HG03103 (cell line): ENCODE data around the gene KCTD7.
"Not testable (repeated sequence)": the region's sequence is repeated elsewhere in the genome, so short reads cannot be mapped to it uniquely, and the experiment has no call there.

Experiments used
- ATAC-seq: cut with Tn5 transposase; IDR thresholded peaks from one replicate; pipeline ENCODE4 v1.9.1; 2021; ENCODE audit warnings: low read depth; ENCODE audit not compliant: unreplicated experiment

The KCTD7 gene

DNA sequence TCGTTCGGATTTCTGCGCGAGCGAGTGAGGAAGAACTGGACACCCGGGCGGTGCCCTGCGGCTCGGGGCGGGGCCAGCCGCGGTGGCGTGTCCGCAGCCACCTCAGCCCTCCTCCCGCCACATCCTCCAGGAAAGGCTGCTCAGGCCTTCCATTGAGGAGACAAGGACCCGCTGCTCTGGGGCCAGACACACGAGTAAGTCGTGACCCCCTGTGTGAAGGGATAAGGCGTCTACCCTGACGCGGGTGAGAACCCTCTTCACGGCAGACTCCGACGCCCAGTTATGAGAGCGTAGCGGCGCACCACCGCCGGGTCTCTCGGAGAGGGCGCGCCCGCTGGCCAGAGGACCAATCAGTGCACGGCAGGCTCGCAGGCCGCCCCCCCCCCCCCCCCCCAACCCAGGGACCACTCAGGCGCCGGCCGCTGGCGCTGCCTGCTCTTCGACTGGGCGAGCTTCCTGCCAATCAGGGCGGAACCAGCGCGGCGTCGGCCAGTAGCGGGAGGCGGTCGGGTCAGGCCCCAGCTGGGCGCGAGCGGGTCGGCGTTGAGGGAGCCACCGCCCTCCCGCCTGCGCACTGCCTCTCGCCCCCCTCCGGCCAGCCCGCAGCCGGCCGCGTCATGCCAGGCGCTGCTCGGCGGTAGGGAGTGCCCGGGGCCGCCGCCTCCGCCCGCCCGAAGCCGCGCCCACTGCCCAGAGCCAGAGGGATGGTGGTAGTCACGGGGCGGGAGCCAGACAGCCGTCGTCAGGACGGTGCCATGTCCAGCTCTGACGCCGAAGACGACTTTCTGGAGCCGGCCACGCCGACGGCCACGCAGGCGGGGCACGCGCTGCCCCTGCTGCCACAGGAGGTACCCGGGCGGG, at the start of gene KCTD7:
Gene KCTD7, plus strand, starts transcription at position 521 of the 861 bp plus-strand sequence. Its CDS starts 184 bp downstream, at position 705.
- ATAC-seq = peak; percentile 90

DNA sequence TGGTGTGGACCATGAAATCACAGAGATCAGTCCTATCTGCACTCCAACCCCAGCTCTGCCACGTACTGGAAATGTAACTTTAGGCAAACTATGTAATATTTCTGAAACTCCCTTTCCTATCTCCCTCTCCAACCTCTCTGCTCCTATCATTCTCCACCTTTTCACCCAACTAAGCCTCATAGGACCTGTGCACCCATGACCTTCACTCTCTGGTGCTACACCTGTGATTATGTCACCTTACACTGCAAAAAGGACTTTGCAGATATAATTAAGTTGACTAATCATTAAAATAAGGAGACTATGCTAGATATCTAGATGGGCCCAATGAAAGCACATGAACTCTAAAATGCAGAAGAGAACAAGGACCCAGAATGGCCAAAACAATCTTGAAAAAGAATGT, 48.3 kb upstream of the KCTD7 start:
- not testable (repeated sequence) for ATAC-seq

DNA sequence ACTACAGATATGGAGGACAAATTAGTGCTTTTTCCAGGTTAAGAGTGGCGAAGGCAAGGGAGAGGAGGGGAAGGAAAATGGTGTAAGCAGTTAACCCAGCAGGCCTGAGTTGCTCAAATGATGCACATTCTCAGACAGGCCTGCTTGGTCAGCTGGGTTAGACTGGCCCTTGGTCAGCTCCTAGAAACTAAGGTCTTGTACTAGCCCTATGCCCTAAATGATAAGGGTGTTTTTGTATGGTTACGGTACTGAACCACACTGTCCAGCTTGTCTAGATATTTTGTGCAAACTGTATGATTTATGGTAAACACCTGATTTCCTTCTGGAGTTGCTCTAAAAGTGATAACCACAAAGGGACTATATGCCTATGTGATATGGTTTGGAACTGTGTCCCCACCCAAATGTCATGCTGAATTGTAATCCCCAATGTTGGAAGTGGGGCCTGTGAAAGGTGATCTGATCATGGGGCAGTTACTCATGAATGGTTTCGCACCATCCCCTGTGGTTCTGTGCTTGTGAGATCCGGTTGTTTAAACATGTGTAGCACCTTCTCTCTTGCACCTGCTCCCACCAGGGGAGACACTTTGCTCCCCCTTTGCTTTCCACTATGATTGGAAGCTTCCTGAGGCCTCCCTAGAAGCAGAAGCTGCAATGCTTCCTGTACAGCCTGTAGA, 45.7 kb upstream of the KCTD7 start:
- not testable (repeated sequence) for ATAC-seq

DNA sequence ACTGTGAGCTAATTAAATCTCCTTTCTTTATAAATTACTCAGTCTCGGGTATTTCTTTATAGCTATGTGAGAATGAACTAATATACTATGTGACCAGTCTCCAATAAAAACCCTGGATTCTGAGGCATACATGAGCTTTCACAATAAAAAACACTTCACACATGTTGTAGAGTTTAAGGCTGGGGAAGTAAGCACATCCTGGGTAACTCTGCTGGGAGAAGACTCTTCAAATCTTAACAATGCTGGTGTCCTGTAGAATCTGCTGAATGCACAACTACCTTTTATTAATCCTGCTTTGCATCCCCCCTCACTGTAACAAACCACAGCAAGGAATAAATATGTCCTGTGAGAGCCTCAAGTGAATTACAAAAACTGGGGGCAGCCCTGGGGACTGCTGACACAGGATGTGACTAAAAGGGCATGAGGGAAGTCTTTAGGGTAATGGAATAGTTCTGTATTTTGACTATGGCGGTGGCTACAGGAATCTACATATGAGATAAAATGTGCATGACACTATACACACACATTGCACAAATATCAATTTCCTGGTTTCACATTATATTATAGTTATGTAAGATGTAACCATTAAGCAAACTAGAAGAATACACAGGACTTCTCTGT, 45.1 kb upstream of the KCTD7 start:
- no peak for ATAC-seq

DNA sequence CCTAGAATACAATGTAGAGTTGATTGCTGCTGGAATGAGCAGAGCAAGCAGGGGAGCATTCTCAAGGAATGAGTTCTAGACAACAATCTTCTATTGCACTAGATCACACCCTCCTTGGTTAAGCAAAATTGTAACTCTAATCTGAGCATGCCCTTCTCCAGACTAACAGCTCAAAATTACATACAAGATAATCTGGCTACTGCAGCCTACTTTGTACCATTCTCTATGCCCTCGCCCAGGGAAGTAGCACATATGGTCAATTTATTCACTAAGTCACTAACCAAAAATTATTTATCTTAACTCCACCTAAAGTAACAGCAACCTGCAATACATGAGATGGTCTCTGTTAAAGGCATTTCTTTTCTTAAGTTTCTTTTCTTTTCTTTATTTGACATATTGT, 42.5 kb upstream of the KCTD7 start:
- no peak for ATAC-seq

DNA sequence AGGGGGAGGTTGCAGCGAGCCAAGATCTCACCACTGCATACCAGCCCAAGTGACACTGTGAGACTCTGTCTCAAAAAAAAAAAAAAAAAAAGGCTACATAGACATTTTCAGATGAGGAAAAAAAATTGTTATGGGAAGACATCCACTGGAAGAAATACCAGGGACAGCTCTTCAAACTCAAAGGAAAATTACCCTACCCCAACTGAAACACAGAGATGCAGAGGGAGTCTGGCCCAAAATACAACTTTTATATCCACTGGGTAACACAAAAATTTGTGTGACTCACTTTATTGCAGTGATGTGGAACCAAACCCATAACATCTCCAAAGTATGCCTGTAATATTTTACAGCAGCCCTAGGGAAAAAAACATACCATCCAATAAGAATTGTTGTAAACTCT, 40.5 kb upstream of the KCTD7 start:
- not testable (repeated sequence) for ATAC-seq

DNA sequence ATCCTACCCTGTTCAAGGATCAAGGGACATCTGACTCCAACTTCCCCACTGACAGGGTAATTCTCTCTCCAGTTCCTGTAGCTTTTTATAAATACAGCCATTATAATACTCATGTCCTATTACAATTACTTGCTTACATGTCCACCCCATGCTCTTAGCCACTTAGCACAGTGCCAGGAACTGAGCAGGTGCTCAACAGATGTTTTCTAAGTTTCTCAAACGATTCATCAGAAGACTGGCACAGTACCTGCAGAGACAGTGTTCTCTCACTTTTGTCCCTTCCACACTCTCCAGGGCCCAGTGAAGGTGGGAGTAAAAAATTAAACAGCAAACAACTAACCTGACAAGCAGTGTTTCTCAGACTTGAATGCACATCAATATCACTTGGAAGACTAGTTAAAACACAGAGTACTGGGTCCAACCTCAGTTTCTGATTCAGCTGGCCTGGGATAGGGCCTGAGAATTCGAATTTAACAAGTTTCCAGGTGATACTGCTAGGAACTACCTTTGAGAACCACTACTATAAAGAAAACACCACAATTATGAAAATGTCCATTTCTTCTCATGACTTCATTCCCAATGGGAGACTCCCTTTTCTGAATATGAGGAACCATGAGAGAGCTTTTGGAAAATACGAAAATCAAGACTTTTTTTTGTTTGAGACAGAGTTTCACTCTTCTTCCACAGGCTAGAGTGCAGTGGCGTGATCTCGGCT, 39.7 kb upstream of the KCTD7 start:
- not testable (repeated sequence) for ATAC-seq

DNA sequence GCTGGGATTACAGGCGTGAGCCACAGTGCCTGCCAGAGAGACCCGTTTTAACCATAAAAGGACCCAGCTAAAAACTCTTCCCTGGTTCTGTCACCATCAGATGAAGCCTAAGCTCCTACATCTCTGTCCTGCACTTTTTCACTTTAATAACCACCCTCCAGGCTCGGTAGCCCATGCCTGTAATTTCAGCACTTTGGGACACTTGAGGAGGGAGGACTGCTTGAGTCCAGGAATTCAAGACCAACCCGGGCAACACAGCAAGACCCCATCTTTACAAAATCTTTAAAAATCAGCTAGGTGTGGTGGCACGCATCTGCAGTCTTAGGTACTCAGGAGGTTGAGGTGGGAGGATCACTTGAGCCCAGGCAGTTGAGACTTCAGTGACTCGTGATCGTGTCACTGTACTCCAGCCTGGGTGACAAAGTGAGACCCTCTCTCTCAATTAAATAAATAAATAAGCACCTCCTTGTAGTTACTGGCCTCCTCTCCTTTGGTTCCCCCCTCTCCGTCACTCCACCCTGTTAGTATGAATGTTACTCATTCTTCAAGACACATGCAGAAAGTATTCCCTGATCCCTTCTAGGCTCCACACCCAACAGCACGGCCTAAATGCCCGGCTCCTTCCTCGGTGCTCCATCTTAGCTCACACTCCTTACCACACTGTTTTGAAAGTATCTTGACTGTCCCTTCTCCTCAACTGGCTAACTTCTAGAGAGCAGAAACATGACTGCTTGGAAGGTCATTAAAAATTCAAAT, 38.2 kb upstream of the KCTD7 start:
- not testable (repeated sequence) for ATAC-seq

DNA sequence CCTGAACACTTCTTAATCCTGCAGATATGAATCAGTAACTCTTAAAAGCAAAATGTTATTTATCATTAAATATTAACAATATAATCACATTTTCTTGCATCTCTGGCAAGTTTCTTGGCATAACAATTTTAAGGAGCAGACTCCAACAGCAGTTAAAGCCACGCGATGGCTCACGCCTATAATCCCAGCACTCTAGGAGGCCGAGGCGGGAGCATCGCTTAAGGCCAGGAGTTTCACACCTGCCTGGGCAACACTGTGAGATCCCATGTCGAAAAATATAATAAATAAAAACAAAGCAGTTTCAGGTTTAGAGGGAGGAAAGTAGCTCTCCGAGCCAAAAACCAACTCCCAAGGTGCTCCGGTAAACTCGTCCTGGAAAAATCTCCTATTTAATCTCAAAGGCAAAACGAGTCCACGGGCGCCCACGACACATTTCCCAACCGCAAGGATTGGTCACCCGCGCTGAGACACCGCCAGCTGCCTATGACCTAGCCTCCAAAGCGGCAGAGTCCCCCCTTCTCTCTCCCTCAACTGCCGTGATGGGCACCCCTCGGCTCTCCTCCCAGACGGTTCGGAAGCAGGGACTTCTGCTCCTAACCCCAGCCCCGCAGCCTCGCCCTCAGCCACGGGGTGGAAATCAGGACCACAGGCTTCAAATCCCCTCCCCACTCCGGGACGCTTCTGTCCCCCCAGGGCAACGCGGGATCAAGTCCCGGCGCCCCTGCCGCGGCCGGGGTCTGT, 37.5 kb upstream of the KCTD7 start:
- peak; percentile 8 for ATAC-seq

DNA sequence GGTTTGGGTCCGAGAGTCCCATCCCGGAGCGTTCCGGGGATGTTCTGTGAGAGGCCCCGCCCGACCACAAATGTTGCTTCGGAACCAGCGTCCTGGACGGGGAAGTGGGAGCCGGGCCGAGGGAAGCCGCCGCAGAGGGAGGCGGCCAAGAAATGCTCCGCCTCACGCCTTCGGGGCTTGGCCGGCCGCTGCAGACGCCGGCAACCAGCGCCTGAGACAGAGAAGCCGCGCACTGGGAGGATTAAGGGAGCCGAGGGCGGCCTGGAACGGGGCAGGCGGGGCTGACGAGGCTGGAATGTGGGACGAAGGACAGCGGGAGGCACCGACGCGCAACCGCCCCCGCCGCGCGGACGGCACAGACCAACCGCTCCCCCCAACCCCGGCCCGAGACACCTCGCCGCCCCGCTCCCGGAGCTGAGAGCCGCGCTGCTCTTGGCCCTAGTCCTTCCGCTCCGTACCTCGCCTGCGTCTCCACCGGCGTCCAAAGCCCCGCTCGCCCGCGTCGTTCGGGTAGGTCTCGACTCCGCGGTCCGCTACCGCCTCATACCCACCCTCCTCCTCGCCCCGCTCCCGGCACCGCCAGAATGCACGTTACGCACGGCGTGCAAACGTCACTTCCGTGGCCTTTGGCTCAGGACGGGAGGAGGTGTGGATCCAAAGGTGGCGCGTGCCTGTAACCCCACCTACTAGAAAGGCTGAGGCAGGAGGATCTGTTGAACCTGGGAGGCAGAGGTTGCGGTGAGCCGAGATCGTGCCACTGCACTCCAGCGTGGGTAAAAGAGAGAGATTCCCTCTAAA, 36.7 kb upstream of the KCTD7 start:
- peak; percentile 96 for ATAC-seq

DNA sequence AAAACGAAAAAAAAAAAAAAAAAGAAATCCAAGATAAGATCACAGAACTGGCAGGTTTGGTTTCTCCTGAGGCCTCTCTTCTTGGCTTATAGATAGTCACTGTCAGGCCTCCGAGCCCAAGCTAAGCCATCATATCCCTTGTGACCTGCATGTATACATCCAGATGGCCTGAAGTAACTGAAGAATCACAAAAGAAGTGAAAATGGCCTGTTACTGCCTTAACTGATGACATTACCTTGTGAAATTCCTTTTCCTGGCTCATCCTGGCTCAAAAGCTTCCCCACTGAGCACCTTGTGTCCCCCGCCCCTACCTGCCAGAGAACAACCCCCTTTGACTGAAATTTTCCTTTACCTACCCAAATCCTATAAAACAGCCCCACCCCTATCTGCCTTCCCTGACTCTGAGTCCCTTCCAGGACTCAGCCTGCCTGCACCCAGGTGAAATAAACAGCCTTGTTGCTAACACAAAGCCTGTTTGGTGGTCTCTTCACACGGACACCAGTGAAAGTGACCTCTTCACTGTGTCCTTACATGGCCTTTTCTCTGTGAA, 36.0 kb upstream of the KCTD7 start:
- peak; percentile 8 for ATAC-seq

DNA sequence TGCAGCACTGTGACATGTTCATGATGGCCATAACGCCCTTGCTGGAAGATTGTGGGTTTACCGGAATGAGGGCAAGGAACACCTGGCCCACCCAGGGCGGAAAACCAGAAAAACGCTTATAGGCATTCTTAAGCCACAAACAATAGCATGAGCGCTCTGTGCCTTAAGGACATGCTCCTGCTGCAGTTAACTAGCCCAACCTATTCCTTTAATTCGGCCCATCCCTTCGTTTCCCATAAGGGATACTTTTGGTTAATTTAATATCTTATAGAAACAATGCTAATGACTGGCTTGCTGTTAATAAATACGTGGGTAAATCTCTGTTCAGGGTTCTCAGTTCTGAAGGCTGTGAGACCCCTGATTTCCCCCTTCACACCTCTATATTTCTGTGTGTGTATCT, 34.6 kb upstream of the KCTD7 start:
- not testable (repeated sequence) for ATAC-seq

DNA sequence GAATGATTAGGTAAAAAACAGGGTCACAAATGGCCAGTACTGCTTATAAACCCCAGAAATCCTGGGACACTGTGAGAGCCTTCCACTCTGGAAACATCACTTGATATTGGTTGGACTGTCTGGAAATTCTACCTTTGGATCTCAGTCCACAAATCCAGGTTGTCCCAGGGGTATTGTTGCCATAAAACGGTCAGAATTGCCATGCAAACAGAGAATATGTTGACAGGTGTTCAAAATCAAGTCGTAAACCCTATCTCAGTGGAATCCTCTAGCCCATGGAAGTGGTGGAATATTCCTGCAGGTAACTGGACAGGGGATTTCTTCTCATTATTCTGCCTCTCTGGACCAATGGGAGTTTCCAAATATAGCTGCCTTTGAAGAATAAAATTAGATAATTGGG, 31.2 kb upstream of the KCTD7 start:
- no peak for ATAC-seq

DNA sequence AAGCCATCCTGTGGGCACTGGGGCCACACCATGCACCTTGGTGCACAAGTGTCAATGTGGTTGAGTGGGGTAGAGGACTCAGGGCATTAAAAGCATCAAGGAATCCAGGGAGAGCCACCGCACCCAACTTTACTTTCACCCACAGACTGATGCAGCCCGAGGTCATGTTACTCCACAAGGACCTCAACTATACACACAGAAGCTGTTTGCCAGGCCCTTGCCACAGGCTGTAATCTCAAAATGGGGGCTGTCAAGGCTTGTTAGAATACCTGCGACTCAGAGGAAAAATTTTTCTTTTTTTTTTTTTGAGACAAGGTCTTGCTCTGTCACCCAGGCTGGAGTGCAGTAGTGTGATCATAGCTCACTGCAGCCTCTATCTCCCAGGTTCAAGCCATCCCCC, 26.5 kb upstream of the KCTD7 start:
- ATAC-seq = no peak

DNA sequence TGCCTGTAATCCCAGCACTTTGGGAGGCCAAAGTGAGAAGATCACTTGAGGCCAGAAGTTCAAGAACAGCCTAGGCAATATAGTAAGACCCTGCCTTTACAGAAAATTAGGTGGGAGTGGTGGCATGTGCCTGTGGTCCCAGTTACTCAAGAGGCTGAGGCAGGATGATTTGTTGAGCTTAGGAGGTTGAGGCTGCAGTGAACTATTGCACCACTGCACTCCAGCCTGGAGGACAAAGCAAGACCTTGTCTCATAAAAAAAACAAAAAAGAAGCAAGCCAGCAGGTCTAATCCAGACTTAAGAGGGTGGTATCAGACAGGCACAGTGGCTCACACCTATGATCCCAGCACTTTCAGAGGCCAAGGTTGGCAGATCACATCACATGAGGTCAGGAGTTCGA, 24.5 kb upstream of the KCTD7 start:
- ATAC-seq = no peak

DNA sequence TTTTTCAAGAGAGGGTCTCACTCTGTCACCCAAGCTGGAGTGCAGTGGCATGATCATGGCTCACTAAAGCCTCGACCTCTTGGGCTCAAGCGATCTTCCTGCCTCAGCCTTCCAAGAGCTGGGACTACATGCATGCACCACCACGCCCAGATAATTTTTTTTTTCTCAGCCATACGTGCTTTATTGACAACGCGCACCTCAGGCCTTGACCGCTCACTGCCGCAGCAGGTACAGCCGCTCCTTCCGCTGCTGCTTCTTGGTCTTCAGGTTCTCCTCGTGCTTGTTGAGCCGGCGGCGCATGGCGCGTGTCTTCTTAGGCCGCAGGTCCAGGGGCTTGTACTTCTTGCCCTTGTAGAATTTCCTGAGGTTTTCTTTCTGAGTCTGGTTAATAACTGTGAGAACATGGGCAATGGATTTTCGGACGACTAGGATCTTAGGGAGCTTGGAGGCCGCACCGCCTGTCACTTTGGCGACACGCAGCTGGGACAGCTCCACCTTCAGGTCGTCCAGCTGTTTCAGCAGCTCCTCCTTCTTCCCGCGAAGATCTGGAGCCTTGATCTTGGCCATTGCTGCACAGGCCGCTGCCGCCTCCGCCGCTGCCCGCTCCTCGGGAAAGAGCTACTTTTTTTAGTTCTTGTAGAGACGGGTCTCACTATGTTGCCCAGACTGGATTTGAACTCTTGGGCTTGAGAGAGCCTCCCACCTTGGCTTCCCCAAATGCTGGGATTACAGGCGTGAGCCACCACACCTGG, 22.0 kb upstream of the KCTD7 start:
- ATAC-seq = not testable (repeated sequence)

DNA sequence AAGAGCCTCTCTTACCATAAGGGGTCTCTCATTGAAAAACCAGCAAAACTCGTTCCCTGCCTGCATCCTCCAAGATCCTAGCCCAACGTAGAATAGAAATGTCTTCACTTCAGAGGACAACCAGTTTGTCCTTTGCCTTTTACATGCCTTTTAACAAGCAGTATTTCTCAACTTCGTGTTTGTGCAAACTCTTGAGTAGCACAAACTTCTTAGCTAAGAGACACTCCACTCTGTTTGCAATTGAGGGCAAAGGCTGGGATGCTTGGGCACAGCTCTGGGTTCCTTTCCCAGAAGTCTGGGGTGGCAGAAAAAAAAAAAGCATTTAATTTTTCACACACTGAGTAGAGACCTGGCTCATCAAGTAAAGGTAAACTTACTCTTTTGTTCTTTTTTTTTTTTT, 19.5 kb upstream of the KCTD7 start:
- no peak for ATAC-seq

DNA sequence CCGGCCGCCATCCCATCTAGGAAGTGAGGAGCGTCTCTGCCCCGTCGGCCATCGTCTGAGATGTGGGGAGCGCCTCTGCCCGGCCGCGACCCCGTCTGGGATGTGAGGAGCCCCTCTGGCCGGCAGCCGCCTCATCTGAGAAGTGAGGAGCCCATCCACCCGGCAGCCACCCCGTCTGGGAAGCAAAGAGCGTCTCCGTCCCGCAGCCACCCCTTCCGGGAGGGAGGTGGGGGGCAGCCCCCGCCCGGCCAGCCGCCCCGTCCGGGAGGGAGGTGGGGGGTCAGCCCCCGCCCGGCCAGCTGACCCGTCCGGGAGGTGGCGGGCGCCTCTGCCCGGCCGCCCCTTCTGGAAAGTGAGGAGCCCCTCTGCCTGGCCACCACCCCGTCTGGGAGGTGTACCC, 14.1 kb upstream of the KCTD7 start:
- ATAC-seq = not testable (repeated sequence)
